ENCODE results near the gene ZBED6.
"Not testable (repeated sequence)": the region's sequence is repeated elsewhere in the genome, so short reads cannot be mapped to it uniquely, and the experiment has no call there.

Gene ZBED6

DNA sequence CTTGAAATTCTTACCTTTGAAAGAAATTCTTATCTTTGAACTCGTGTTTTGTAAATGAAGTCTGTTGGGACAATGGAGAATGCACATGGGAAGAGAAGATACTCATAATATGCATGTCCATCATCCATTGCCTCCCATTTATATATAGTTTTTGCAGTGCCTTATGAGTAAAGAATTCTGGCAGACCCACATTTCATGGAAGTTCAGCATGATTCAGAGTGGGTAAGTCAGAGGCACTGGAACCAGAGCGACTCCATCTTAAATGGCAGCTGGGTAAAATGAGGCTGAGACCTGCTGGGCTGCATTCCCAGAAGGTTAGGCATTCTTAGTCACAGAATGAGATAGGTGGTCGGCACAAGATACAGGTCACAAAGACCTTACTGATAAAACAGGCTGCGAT lies 16.6 kb upstream of the ZBED6 start:
- DNase-seq (ENCODE audit: low read depth): no peak

DNA sequence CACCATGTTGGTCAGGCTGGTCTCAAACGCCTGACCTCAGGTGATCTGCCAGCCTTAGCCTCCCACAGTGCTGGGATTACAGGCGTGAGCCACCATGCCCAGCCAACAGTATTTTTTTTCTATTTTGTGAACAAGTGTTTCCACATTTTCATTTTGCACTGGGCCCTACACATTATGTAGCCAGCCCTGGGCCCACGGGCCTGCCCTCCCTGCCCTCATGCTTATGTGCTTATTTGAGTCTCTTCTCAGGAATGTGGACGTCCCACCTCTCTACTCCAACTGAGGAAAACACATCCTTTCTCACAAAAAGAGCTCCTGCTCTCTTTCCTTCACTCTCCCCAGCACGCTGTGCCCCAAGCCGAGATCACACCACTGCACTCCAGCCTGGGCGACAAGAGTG lies 13.5 kb upstream of the ZBED6 start:
- DNase-seq (ENCODE audit: low read depth): no peak

DNA sequence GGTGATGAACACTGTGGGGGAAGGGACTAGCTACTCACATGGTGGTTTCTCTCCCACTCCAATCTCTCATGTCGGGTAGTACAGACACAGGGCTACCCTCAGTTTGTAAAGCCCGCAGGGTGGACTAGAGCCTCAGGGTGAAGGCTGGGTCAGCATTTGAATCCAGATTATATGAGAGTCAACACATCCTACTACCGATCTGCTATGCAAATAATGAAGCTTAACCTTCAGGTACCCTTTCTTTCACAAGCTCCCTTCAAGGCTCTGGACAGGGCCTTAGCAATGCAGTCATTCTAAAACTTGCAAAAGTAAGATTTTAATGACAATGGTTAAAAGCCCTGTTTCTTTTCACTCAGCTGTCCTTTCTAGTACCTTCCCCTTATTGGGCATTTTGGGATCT lies 5.5 kb upstream of the ZBED6 start:
- no peak for DNase-seq (ENCODE audit: low read depth)

DNA sequence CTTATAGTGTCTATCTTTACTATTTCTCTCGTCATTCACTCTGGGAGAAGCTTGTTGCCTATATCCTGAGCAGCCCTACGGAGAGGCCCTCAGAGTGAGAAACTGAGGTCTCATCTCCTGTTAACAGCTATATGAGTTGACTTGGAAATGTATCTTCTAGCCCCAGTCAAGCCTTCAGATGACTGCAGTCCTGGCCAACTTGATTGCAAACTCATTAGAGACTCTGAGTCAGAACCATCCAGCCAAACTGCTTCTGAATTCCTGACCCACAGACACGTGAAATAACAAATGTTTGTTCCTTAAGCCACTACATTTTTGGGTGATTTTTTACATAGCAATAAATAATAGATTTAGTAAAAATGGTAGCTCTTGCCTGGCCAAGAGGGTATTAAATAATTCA lies 3.9 kb upstream of the ZBED6 start:
- no peak for DNase-seq (ENCODE audit: low read depth)

DNA sequence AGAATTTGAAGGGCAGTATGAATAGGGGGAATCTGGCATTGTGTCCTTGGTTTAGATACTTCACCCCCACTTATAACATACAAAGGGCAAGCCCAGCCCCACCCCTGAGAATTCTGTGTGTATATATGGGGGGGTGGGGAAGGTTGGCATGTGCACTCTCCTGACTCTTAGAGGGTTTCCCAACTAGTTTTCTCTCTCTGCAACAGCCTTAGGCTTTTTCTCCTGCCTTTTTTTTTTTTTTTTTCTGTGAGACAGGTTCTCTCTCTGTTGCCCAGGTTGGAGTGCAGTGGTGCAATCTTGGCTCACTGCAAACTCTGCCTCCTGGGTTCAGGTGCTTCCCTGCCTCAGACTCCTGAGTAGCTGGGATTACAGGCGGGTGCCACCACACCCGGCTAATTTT lies 2.9 kb upstream of the ZBED6 start:
- no peak for DNase-seq (ENCODE audit: low read depth)

DNA sequence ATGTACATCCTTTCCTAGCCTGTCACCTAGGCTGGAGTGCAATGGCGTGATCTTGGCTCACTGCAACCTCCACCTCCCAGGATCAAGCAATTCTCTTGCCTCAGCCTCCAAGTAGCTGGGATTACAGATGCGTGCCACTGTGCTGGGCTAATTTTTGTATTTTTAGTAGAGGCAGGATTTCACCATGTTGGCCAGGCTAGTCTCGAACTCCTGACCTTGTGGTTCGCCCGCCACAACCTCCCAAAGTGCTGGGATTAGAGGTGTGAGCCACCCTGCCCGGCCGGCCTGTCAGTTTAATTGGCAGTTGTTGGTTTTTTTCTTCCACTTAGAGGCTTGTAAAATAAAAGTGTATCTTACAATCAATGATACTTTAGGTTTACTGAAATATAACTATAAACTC lies 1.9 kb upstream of the ZBED6 start:
- DNase-seq (ENCODE audit: low read depth): not testable (repeated sequence)

DNA sequence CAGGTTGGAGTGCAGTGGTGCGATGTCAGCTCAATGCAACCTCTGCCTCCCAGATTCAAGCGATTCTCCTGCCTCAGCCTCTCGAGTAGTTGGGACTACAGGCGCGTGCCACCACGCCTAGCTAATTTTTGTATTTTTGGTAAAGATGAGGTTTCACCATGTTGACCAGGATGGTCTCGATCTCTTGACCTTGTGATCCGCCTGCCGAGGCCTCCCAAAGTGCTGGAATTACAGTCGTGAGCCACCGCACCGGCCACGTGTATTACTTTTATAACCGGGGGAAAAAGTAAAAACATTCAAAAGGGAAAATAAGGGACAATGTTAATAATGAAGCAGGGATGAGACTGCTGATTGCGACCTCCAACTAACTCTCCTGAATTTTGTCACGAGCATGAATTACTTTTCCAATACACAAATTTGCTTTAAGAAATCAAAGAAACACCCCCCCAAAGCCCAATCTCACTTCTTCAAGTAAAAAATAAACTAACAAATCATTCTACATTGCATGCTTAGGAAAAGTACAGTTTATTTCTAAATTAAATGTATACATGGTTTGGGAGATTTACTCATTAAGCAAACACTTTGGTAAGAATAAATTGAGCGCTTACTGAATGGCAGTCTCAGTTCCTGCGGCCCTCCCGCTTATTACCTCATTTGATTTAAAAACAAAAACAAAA lies 521 bp upstream of the ZBED6 start:
- DNase-seq (ENCODE audit: low read depth): no peak

DNA sequence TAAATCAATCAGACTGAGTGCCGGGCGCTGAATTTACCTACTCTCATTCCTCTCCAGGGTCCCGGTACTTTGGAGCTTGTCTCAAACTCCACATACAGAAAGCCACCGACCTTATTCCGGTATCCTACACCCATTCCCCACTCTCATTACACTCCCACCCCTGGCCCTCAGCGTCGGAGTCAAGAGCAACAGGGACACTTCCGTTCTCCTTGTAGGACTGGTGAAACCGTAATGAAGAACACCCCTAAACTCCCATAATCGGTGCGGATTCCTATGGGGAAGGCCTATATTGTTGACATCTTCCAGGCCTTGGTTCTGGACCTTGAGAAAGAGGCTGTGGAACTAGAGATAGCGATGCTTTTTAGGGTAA lies 798 bp downstream of the ZBED6 start:
- DNase-seq (ENCODE audit: low read depth): peak; percentile 4

DNA sequence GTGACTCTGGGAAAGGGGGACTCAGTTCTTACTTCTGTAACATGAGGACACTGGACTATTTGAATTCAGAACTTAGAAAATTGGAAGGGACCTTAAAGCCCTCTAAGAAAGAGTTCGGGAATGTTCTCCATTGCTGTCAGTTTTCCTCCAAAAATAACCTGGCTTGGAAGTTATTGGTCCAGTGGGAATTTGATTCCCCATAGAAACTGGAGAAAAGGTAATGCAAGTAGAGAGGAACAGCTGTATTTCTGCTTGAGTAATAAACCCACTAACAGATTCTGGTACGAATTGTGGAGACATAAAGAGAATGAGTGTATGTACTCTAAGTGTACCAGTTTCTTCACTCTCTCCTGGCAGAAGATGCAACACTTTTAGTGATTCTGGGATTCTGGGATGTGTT lies 1.8 kb downstream of the ZBED6 start:
- no peak for DNase-seq (ENCODE audit: low read depth)

DNA sequence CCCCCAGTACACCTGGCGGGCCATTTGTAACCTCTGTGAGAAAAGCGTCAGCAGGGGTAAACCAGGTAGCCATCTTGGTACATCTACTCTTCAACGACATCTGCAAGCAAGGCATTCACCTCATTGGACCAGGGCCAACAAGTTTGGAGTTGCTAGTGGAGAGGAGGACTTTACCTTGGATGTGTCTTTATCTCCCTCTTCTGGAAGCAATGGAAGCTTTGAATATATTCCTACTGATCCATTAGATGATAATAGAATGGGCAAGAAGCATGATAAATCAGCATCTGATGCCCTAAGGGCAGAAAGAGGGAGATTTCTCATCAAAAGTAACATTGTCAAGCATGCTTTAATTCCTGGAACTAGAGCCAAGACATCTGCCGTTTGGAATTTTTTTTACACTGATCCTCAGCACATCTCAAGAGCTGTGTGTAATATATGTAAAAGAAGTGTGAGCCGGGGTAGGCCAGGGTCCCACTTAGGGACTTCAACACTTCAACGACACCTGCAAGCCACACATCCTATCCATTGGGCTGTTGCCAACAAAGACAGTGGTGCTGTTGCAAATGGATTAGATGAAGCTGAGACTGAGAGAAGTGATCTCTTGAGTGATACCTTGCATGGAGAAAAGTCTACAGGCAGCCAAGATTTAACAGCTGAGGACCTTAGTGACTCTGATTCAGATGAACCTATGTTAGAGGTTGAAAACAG lies 2.7 kb downstream of the ZBED6 start:
- no peak for DNase-seq (ENCODE audit: low read depth)

DNA sequence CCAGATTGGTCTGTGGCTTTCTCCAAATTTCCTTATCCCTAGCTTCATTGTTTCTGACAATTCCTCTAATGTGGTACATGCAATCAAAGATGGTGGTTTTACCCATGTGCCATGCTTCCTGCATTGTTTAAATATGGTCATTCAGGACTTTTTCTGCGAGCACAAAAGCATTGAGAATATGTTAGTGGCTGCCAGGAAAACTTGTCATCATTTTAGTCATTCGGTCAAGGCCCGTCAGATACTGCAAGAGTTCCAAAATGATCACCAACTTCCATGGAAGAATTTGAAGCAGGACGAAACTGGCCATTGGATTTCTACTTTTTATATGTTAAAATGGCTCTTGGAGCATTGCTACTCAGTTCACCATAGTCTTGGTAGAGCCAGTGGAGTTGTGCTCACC lies 3.7 kb downstream of the ZBED6 start:
- DNase-seq (ENCODE audit: low read depth): no peak

DNA sequence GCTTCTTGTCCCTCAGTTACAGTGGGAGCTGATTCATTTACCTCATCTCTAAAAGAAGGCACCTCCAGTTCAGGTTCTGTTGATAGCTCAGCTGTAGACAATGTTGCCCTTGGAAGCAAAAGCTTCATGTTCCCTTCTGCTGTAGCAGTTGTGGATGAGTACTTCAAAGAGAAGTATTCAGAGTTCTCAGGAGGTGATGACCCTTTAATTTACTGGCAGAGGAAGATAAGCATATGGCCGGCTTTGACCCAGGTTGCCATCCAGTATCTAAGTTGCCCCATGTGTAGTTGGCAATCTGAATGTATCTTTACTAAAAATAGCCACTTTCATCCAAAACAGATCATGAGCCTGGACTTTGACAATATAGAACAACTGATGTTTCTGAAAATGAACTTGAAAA lies 4.5 kb downstream of the ZBED6 start:
- DNase-seq (ENCODE audit: low read depth): no peak

DNA sequence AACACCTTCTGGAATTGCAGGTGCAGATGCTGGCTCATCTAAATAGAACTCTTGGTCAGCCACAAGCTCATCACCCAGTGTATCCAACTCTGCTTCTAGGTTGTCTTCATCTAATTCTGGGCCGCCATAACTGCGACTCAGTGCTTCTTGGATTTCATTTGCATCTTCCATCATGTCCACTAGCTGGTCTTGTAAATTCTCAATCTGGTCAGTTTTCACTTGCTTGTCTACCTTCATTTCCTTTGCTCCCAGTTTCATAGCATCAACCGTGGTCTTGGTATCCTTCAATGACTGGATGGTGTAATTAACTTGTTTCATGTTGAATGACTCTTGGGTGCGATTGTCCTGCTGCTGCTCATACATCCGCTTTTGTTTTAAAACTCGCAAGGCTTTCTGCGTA lies 10.3 kb downstream of the ZBED6 start:
- no peak for DNase-seq (ENCODE audit: low read depth)

DNA sequence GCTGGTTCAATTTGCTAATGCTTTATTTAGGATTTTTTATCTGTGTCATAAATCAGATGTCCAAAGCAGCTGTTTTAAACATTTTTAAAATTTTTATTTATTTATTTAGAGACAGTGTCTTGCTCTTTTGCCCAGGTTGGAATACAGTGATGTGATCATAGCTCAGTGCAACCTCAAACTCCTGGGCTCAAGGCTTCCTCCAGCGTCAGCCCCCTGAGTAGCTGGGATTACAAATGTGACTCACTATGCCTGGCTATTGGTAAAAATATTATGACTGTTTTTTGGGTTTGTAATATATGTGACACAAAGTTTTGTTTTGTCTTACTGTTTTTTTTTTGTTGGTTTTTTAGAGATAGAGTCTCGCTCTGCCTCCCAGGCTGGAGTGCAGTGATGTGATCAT lies 11.8 kb downstream of the ZBED6 start:
- no peak for DNase-seq (ENCODE audit: low read depth)

DNA sequence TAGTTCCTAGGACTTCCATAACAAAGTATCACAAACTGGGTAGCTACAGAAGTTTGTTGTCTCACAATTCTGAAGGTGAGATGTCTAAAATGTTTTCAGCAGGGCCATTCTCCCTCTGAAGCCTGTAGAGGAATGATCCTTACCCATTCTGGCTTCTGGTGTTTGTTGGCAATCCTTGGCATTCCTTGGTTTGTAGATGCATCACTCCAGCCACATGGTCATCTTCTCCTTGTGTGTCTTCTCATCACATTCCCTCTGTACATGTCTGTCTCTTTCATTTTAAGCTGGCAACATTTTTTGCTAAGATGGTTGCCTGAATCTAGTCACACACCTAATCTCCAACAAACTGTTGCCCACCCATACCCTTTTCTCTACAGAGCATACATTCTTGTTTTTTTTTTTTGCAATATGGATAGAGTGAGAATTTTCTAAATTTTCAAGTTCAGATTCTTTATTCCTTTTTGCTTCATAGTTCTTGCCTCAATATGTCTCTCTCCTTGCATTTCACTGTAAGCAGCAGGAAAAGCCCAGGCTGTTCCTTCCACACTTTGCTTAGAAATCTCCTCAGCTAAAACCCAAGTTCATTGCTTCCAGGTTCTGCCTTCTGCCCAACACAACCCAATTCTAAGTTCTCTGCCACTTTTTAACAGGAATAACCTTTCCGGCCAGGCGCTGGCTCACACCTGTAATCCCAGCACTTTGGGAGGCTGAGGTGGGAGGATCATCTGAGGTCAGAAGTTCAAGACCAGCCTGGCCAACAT lies 18.3 kb downstream of the ZBED6 start:
- DNase-seq (ENCODE audit: low read depth): no peak

DNA sequence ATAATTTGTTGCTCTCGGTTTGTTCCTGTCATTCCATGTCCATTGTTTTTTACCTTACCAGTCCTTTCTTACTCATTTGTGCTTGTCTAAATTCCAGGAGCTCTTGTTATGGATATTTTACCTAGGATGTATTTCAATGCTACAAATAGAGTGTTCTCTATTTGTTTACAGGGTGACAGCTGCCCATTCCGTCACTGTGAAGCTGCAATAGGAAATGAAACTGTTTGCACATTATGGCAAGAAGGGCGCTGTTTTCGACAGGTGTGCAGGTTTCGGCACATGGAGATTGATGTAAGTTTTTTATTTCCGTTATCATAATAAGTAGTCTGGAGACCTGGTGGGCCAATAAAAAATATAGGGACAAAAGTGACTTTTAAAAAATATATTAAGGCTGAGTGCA lies 23.0 kb downstream of the ZBED6 start:
- DNase-seq (ENCODE audit: low read depth): no peak

DNA sequence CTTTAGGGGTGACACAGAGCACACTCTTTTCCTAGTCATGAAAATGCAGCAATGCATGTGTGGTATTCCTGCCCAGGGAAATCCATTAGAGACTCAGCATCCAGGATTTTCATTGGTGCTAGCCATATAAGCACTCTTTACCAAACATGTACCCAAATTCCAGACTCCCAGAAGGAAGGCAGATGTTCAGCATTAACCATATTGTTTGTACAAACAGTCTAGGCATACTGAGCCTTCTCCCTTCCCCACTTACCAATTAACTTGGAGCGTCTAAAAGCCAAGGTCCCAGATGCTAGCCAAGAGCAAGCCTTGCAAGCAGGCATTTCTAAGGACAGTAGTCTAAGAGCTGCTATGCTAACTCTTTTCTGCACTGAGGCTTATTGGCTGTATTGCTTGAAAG lies 27.9 kb downstream of the ZBED6 start:
- DNase-seq (ENCODE audit: low read depth): no peak

DNA sequence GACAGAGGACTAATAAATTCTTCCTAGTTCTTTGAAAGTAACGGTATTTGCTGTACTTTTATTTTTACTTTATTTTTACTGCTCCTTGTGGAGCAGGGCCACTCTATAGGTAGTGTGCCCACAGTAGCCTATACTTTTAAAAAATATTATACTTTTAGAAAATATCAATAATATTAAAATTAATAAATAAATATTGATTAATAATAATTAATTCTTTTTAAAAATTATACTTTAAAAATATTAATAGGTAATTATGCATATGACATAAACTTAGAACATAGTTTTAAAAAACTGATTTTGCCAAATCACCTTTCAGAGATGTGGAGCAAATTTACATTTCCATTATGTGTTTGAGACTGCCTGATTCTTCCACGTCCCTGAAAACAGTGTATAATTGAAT lies 30.8 kb downstream of the ZBED6 start:
- DNase-seq (ENCODE audit: low read depth): no peak

DNA sequence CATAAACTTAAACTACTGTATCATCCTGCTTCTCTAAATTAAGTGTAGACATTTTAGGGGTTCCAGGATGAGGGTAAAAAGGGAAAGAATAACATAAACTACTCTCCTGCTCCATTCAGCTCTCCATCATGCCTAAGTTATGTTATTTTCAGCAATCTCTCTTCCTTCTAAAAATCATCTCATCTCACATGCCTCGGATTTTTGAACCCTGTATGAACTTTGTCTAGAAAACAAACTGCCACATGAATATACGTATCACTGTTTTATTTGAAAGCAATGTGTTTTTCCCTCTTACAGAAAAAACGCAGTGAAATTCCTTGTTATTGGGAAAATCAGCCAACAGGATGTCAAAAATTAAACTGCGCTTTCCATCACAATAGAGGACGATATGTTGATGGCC lies 32.6 kb downstream of the ZBED6 start:
- no peak for DNase-seq (ENCODE audit: low read depth)

DNA sequence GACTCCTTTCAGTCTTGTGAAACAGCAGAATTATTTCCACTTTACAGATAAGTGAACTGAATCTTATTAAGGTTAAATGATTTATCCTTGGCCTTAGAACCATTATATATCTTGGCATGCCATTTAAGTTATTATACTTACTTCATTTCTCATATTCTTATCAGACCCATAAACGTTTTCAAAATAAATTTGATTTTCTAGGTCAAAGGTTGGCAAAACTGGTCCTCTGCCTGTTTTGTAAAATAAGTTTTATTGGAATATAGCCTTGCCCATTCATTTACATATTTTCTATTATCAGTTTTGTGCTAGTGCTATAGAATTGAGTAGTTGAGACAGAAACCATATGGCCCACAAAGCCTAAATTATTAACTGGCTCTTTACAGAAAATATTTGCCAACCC lies 33.1 kb downstream of the ZBED6 start:
- no peak for DNase-seq (ENCODE audit: low read depth)

DNA sequence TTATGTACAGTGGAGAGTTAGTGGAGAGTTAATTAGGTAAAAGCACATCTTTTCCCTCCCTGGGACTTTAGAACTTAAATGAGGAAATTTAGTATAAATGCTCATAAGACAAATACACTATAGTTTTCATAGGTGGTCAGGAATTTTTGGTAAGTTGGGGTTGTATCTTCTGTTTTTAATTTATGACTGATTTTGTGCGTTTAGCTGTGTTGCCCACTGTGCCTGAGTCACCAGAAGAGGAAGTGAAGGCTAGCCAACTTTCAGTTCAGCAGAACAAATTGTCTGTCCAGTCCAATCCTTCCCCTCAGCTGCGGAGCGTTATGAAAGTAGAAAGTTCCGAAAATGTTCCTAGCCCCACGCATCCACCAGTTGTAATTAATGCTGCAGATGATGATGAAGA lies 33.8 kb downstream of the ZBED6 start:
- not testable (repeated sequence) for DNase-seq (ENCODE audit: low read depth)

DNA sequence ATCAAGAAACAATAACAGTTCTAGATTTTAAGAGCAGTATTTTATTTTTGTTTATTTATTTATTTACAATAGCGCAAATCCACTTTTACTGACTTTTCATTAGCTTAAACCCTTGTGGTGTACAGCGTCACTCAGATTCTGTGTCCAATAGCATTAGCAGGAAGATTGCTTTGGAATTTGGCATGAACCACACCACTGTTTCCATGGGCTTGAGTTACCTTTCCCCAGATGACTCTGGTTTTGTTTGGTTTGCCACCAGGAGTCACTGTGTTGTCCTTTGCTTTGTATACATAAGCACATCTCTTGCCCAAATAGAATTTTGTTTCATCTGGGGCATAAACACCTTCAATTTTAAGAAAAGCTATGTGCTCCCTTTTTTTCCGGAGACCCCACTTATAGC lies 40.1 kb downstream of the ZBED6 start:
- no peak for DNase-seq (ENCODE audit: low read depth)

DNA sequence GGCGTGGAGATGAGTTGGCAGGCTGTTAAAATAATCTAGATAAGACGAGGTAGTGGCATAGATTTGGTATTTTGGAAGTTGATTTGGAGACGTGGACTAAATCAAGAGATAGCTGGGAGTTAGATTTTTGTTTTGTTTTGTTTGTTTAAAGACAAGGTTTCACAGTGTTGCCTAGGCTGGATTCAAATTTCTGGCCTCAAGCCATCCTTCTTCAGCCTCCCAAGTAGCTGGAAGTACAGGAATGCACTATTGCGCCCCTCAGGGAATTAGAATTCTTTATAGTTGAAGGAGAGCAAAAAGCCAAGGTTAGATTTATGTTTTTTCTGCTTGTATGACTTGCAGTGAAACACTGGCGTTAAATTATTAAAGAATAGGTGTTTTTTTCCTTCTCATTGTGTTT lies 43.7 kb downstream of the ZBED6 start:
- no peak for DNase-seq (ENCODE audit: low read depth)
